Liver (tissue), 3 donors: ENCODE measurements around the gene SERP1.
"Not testable (repeated sequence)": the region's sequence is repeated elsewhere in the genome, so short reads cannot be mapped to it uniquely, and the experiment has no call there.

Experiments used
- NR2F2 ChIP-seq: IDR thresholded peaks from 2 replicates; pipeline ENCODE4 v1.6.1; 2016; ENCODE audit warnings: antibody characterized with exemption
- RAD21 ChIP-seq, 2 donors: IDR thresholded peaks; 2 replicates each; pipeline ENCODE4 v1.6.1; 2016; ENCODE audit warnings: antibody characterized with exemption in 2 of 2, mild to moderate bottlenecking in 2 of 2
- RXRA ChIP-seq, 2 donors: IDR thresholded peaks; 2 replicates each; pipeline ENCODE4 v1.6.1; 2017 to 2018; ENCODE audit warnings: antibody characterized with exemption in 2 of 2, mild to moderate bottlenecking in 1 of 2
- SP1 ChIP-seq: IDR thresholded peaks from 2 replicates; pipeline ENCODE4 v1.6.1; 2018; ENCODE audit warnings: antibody characterized with exemption, mild to moderate bottlenecking
- TAF1 ChIP-seq: conservative IDR thresholded peaks from 2 replicates; pipeline ENCODE4 v1.6.1; 2016; ENCODE audit warnings: antibody characterized with exemption, mild to moderate bottlenecking
- YY1 ChIP-seq: IDR thresholded peaks from 2 replicates; pipeline ENCODE4 v1.6.1; 2016; ENCODE audit warnings: antibody characterized with exemption, mild to moderate bottlenecking
- TF ChIP-seq, protein P1 (sequence below): fragments of 150-350 bp; IDR thresholded peaks from 2 replicates; pipeline ENCODE4 v1.5.1; 2017; ENCODE audit warnings: improper control_type of control experiment, low read depth, low read length; ENCODE audit not compliant: missing input control
- TF ChIP-seq, protein P2 (sequence below): IDR thresholded peaks from 2 replicates; pipeline ENCODE4 v1.6.1; 2016; ENCODE audit warnings: antibody characterized with exemption, mild to moderate bottlenecking
- TF ChIP-seq, protein P3 (sequence below): IDR thresholded peaks from 2 replicates; pipeline ENCODE4 v1.6.1; 2016; ENCODE audit warnings: antibody characterized with exemption
- TF ChIP-seq, protein P4 (sequence below): IDR thresholded peaks from 2 replicates; pipeline ENCODE4 v1.6.1; 2016; ENCODE audit warnings: antibody characterized with exemption
- donor health status: healthy.
- donor health status: healthy.

DNA sequence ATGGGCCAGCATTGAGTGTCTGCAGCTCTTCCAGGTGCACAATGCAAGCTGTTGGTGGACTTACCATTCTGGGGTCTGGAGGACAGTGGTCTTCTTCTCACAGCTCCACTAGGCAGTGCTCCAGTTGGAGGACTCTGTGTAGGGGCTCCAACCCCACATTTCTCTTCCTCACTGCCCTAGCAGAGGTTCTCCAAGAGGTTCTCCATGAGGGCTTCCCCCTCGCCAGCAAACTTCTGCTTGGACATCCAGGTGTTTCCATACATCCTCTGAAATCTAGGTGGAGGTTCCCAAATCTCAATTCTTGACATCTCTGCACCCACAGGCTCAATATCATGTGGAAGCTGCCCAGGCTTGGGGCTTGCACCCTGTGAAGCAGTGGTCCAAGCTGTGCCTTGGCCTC lies 45.3 kb downstream of the SERP1 start:
- not testable (repeated sequence) for TF ChIP-seq YY1; RXRA (IDR thresholded peaks at IDR 0.05); TAF1; SP1; RAD21 (IDR thresholded peaks at IDR 0.05); NR2F2
- TF ChIP-seq, protein P1, sequence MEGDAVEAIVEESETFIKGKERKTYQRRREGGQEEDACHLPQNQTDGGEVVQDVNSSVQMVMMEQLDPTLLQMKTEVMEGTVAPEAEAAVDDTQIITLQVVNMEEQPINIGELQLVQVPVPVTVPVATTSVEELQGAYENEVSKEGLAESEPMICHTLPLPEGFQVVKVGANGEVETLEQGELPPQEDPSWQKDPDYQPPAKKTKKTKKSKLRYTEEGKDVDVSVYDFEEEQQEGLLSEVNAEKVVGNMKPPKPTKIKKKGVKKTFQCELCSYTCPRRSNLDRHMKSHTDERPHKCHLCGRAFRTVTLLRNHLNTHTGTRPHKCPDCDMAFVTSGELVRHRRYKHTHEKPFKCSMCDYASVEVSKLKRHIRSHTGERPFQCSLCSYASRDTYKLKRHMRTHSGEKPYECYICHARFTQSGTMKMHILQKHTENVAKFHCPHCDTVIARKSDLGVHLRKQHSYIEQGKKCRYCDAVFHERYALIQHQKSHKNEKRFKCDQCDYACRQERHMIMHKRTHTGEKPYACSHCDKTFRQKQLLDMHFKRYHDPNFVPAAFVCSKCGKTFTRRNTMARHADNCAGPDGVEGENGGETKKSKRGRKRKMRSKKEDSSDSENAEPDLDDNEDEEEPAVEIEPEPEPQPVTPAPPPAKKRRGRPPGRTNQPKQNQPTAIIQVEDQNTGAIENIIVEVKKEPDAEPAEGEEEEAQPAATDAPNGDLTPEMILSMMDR: not testable (repeated sequence)
- TF ChIP-seq, protein P2, sequence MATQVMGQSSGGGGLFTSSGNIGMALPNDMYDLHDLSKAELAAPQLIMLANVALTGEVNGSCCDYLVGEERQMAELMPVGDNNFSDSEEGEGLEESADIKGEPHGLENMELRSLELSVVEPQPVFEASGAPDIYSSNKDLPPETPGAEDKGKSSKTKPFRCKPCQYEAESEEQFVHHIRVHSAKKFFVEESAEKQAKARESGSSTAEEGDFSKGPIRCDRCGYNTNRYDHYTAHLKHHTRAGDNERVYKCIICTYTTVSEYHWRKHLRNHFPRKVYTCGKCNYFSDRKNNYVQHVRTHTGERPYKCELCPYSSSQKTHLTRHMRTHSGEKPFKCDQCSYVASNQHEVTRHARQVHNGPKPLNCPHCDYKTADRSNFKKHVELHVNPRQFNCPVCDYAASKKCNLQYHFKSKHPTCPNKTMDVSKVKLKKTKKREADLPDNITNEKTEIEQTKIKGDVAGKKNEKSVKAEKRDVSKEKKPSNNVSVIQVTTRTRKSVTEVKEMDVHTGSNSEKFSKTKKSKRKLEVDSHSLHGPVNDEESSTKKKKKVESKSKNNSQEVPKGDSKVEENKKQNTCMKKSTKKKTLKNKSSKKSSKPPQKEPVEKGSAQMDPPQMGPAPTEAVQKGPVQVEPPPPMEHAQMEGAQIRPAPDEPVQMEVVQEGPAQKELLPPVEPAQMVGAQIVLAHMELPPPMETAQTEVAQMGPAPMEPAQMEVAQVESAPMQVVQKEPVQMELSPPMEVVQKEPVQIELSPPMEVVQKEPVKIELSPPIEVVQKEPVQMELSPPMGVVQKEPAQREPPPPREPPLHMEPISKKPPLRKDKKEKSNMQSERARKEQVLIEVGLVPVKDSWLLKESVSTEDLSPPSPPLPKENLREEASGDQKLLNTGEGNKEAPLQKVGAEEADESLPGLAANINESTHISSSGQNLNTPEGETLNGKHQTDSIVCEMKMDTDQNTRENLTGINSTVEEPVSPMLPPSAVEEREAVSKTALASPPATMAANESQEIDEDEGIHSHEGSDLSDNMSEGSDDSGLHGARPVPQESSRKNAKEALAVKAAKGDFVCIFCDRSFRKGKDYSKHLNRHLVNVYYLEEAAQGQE: not testable (repeated sequence)
- TF ChIP-seq, protein P3, sequence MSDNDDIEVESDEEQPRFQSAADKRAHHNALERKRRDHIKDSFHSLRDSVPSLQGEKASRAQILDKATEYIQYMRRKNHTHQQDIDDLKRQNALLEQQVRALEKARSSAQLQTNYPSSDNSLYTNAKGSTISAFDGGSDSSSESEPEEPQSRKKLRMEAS: not testable (repeated sequence)
- TF ChIP-seq, protein P4, sequence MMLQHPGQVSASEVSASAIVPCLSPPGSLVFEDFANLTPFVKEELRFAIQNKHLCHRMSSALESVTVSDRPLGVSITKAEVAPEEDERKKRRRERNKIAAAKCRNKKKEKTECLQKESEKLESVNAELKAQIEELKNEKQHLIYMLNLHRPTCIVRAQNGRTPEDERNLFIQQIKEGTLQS: not testable (repeated sequence)
